ENCODE results near the gene PSMB7.
A peak's percentile ranks its signal among the peaks of the same experiment; 100 is the strongest.

The PSMB7 gene

DNA sequence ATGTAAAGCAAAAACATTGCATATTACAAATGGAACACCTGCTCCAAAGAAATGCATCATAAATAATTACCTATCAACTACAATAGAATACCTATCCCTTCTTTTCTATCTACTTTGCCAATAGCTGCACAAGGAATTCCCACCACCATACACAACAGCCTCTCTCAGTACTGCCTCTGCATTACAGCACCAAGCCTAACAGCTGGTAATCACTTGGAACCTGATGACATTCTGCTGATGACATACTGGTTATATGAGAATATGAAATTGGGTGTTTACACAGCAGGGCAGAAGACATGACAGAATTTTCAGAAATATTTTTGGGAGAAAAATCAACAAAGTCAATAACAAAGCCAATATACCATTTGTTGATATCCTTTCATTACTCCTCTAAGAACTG lies 43.2 kb downstream of the PSMB7 start:
- no peak for TF ChIP-seq RAD21 (IDR thresholded peaks at IDR 0.05; ENCODE audit: low read depth)
- TF ChIP-seq EP300 (IDR thresholded peaks at IDR 0.05; ENCODE audit: borderline replicate concordance): no peak
- no peak for TF ChIP-seq MAX (IDR thresholded peaks at IDR 0.05)
- TF ChIP-seq TEAD4 (IDR thresholded peaks at IDR 0.05): no peak
- no peak for TF ChIP-seq TCF12 (IDR thresholded peaks at IDR 0.05; ENCODE audit: low read depth)
- no peak for TF ChIP-seq CREB1 (IDR thresholded peaks at IDR 0.05; ENCODE audit: low read depth)

- TF ChIP-seq MAX (IDR thresholded peaks at IDR 0.05) (no peak), ZBTB7A (IDR thresholded peaks at IDR 0.05; ENCODE audit: low read depth) (no peak), USF1 (IDR thresholded peaks at IDR 0.05) (no peak), TAF1 (IDR thresholded peaks at IDR 0.05; ENCODE audit: low read depth) (no peak), RAD21 (IDR thresholded peaks at IDR 0.05; ENCODE audit: low read depth) (no peak), CEBPB (IDR thresholded peaks at IDR 0.05) (peak; percentile 78), NFIC (IDR thresholded peaks at IDR 0.05) (no peak), YY1 (IDR thresholded peaks at IDR 0.05; ENCODE audit: low read depth) (no peak), EGR1 (IDR thresholded peaks at IDR 0.05) (no peak)
These were observed 44.2 kb downstream of the PSMB7 start for GRCh38 chr9:124370896-124371582.

DNA sequence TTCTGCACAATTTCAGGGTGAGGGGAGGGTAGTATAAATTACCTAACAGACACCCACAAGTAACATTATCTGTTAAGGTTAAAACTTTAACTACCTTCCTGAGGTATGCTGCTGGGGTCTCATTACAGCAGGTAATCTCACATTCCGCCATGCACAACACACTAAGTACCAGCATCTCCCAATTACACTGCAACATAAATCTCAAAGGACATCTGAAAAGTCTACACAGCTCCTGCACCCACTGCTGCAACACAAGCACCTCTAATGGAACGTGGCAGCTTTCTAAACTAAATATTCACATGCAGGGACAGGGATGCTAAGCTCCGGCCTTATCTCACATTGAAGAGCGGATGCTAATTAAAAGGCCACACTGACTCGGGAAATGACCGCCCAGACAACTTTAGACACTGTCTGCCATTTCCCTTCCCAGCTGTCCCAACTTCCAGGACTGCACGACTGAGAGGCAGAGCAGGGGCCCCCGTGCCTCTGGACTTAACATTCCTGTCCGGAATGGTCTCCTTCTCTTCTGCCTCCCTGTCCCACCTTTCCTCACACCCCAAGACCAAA lies 45.9 kb downstream of the PSMB7 start:
- TF ChIP-seq CREB1 (IDR thresholded peaks at IDR 0.05; ENCODE audit: low read depth): no peak
- TF ChIP-seq REST (IDR thresholded peaks at IDR 0.05; ENCODE audit: low read depth): no peak
- TF ChIP-seq TAF1 (IDR thresholded peaks at IDR 0.05; ENCODE audit: low read depth): no peak
- TF ChIP-seq EGR1 (IDR thresholded peaks at IDR 0.05): no peak
- no peak for TF ChIP-seq FOXM1 (IDR thresholded peaks at IDR 0.05; ENCODE audit: borderline replicate concordance, low read depth)
- no peak for TF ChIP-seq USF1 (IDR thresholded peaks at IDR 0.05)
- no peak for TF ChIP-seq TCF12 (IDR thresholded peaks at IDR 0.05; ENCODE audit: low read depth)

GRCh38 chr9:124368692-124369091 lies 46.5 kb downstream of the PSMB7 start:
- no peak for TF ChIP-seq RAD21 (IDR thresholded peaks at IDR 0.05; ENCODE audit: low read depth)
- TF ChIP-seq CREB1 (IDR thresholded peaks at IDR 0.05; ENCODE audit: low read depth): no peak
- no peak for TF ChIP-seq TAF1 (IDR thresholded peaks at IDR 0.05; ENCODE audit: low read depth)
- no peak for TF ChIP-seq EGR1 (IDR thresholded peaks at IDR 0.05)
- no peak for TF ChIP-seq ZBTB7A (IDR thresholded peaks at IDR 0.05; ENCODE audit: low read depth)
- TF ChIP-seq USF1 (IDR thresholded peaks at IDR 0.05): no peak
- no peak for TF ChIP-seq TCF12 (IDR thresholded peaks at IDR 0.05; ENCODE audit: low read depth)
- no peak for TF ChIP-seq MAX (IDR thresholded peaks at IDR 0.05)
- no peak for TF ChIP-seq CEBPB (IDR thresholded peaks at IDR 0.05)
- TF ChIP-seq YY1 (IDR thresholded peaks at IDR 0.05; ENCODE audit: low read depth): no peak
- TF ChIP-seq FOXM1 (IDR thresholded peaks at IDR 0.05; ENCODE audit: borderline replicate concordance, low read depth): no peak
- TF ChIP-seq REST (IDR thresholded peaks at IDR 0.05; ENCODE audit: low read depth): no peak
- TF ChIP-seq EP300 (IDR thresholded peaks at IDR 0.05; ENCODE audit: borderline replicate concordance): no peak
- TF ChIP-seq NFIC (IDR thresholded peaks at IDR 0.05): no peak
- no peak for TF ChIP-seq TEAD4 (IDR thresholded peaks at IDR 0.05)

DNA sequence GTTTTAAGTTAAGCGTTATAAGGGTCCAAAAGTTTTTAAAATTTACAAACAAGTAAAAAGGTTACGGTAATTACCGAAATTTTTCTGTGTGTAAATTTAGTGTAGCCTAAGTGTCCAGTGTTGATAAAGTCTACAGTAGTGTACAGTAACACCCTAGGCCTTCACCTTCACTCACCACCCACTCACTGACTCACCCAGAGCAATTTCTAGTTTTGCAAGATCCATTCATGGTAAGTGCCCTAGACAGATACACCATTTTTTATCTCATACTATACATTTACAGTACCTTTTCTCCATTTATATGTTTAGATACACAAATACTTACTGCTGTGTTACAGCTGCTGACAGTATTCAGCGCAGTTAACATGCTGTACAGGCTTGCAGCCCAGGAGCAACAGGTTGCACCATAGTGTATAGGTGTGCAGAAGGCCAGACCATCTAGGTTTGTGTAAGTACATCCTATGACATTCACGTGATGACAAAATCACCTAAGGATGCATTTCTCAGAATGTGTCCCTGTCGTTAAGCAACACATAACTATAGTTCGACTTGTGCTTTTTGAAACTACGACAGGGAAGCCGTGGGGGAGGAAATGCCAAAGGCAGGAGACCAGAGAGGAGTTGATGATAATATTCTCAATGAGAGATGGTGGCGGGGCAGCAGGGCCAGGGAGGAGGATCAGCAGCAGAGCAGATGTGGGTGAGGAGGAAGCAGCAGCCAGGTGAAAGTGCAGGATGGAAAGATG lies 48.6 kb downstream of the PSMB7 start:
- TF ChIP-seq CEBPB (IDR thresholded peaks at IDR 0.05) (no peak), TAF1 (IDR thresholded peaks at IDR 0.05; ENCODE audit: low read depth) (no peak), TCF12 (IDR thresholded peaks at IDR 0.05; ENCODE audit: low read depth) (no peak), REST (IDR thresholded peaks at IDR 0.05; ENCODE audit: low read depth) (no peak), NFIC (IDR thresholded peaks at IDR 0.05) (no peak), CREB1 (IDR thresholded peaks at IDR 0.05; ENCODE audit: low read depth) (no peak), EP300 (IDR thresholded peaks at IDR 0.05; ENCODE audit: borderline replicate concordance) (no peak), MAX (IDR thresholded peaks at IDR 0.05) (no peak)
